Panc1 (cell line): ENCODE results near the gene CASP10. TPM values are rescaled to one million over a fixed set of nuclear protein-coding genes. Genes with fewer than 3 reads are reported as not detected.

ENCODE experiments used
- ATAC-seq: fragments of 200-7000 bp; cut with Tn5 transposase; 2 replicates; pipeline ENCODE4 v1.9.1; 2020; ENCODE audit warnings: mild to moderate bottlenecking, moderate library complexity
- BruUV-seq: library from RNA; stranded (reverse); fragments of 400-500 nt; replicated peaks from 2 replicates; lab custom pipeline; 2021; lab: Mats Ljungman, UMichigan
- CTCF ChIA-PET: fragments of 300-600 bp; sonication (Branson Sonifier 250); formaldehyde crosslinking; loops from one replicate; lab custom pipeline; 2022; ENCODE audit warnings: antibody characterized with exemption; lab: Charles Lee
- POLR2A ChIA-PET: fragments of 300-600 bp; sonication (Branson Sonifier 250); formaldehyde crosslinking; loops from one replicate; lab custom pipeline; 2022; ENCODE audit warnings: antibody characterized with exemption; lab: Charles Lee
- DNase-seq: peaks from one replicate; pipeline ENCODE4 v3.0.0-alpha.2; 2010; ENCODE audit warnings: low read depth, low spot score
- H3K27ac ChIP-seq: 2 replicates; pipeline ENCODE4 v1.5.1; 2011; ENCODE audit warnings: mild to moderate bottlenecking, low read length, inconsistent platforms
- H3K27me3 ChIP-seq: fragments of 200-500 bp; sonication (Bioruptor generic); 2 replicates; pipeline ENCODE4 v1.6.0; 2014; ENCODE audit warnings: low read length, inconsistent platforms; ENCODE audit not compliant: control insufficient read depth, insufficient read depth
- H3K36me3 ChIP-seq: fragments of 200-500 bp; sonication (Bioruptor generic); 2 replicates; pipeline ENCODE4 v1.5.1; 2014; ENCODE audit warnings: inconsistent platforms, mild to moderate bottlenecking, low read length, moderate library complexity; ENCODE audit not compliant: control insufficient read depth, insufficient read depth
- H3K4me1 ChIP-seq: 2 replicates; pipeline ENCODE4 v1.5.1; 2011; ENCODE audit warnings: inconsistent platforms, mild to moderate bottlenecking, low read length, moderate library complexity; ENCODE audit not compliant: control insufficient read depth, insufficient read depth
- H3K4me3 ChIP-seq, 2 experiments: 2 replicates each; pipeline ENCODE4 v1.5.1; 2011 to 2012; ENCODE audit warnings: low read depth in 2 of 2, low read length in 2 of 2, mild to moderate bottlenecking in 2 of 2, inconsistent platforms in 1 of 2, moderate library complexity in 1 of 2
- H3K9me3 ChIP-seq: fragments of 200-500 bp; sonication (Bioruptor generic); 2 replicates; pipeline ENCODE4 v1.5.1; 2014; ENCODE audit warnings: low read depth, mild to moderate bottlenecking, inconsistent platforms, low read length, moderate library complexity; ENCODE audit not compliant: control insufficient read depth, insufficient read depth
- CTCF ChIP-seq: fragments of 450-650 bp; IDR thresholded peaks from 2 replicates; pipeline ENCODE4 v1.5.1; 2017; ENCODE audit warnings: mild to moderate bottlenecking
- POLR2AphosphoS5 ChIP-seq: IDR thresholded peaks from 2 replicates; pipeline ENCODE4 v1.6.1; 2012; ENCODE audit warnings: mild to moderate bottlenecking, low read depth, low read length, moderate library complexity
- REST ChIP-seq, 2 experiments: IDR thresholded peaks; 2 replicates each; pipeline ENCODE4 v1.6.1; 2011 to 2012; ENCODE audit warnings: low read depth in 2 of 2, control low read depth in 1 of 2, low read length in 1 of 2, mild to moderate bottlenecking in 1 of 2, moderate library complexity in 1 of 2; ENCODE audit not compliant: insufficient read depth in 1 of 2
- SIN3A ChIP-seq: IDR thresholded peaks from 2 replicates; pipeline ENCODE4 v1.6.1; 2012; ENCODE audit warnings: low read depth, mild to moderate bottlenecking, low read length, moderate library complexity, borderline replicate concordance; ENCODE audit not compliant: insufficient read depth
- TCF7L2 ChIP-seq: IDR thresholded peaks from 2 replicates; pipeline ENCODE4 v1.6.1; 2011; ENCODE audit warnings: mild to moderate bottlenecking, low read depth, low read length, inconsistent platforms
- in situ Hi-C: cut with HindIII; loops from 2 replicates; pipeline ENCODE4 v1.10.0; 2016; ENCODE audit warnings: low sequenced_read_pairs, low pct_unique_long_range_greater_than_20kb
- intact Hi-C: fragments of 100-400 bp; cut with micrococcal nuclease; formaldehyde crosslinking; loops from one replicate; pipeline ENCODE4 v1.10.0; 2022; ENCODE audit not compliant: unreplicated experiment
- total RNA-seq: library from RNA; stranded (reverse); gene quantifications from one replicate; pipeline ENCODE4 v1.2.1, GENCODE V29; 2021; ENCODE audit not compliant: unreplicated experiment

CASP10 gene
- total RNA-seq, 1 experiment from 2014 or later: 0.87 TPM

- BruUV-seq: no TSS peak
- no peak overlapping the region for H3K27ac ChIP-seq
- intact Hi-C loops: no loop called here
- TF ChIP-seq POLR2AphosphoS5 (no peak), SIN3A (no peak), CTCF (no peak)
- in situ Hi-C loops: no loop called here
- no peaks in the 10 kb centered on the region for H3K36me3 ChIP-seq
- CTCF ChIA-PET: no interaction called here
- H3K27me3 ChIP-seq: no peaks in the 10 kb centered on the region
- POLR2A ChIA-PET: no interaction called here
- H3K4me3 ChIP-seq: no peak overlapping the region
- no peaks in the 10 kb centered on the region for H3K9me3 ChIP-seq
- ATAC-seq: no peak
- DNase-seq: no peak
- no peaks in the 10 kb centered on the region; the same call in 1 of the 2 replicates for H3K4me1 ChIP-seq
Measured at GRCh38 chr2:201185863-201186262, 2.9 kb downstream of the CASP10 start.

GRCh38 chr2:201186982-201187381 lies 4.0 kb downstream of the CASP10 start:
- ChIA-PET POLR2A (no interaction called here), CTCF (no interaction called here)
- no peak for TF ChIP-seq POLR2AphosphoS5
- TF ChIP-seq TCF7L2: no peak
- TF ChIP-seq CTCF: no peak
- TF ChIP-seq REST (IDR thresholded peaks at IDR 0.05; ENCODE audit: insufficient read depth in 1 of 2, low read depth in 2 of 2, low read length in 1 of 2): no peak
- TF ChIP-seq SIN3A: no peak
- DNase-seq: no peak
- intact Hi-C loops: no loop called here
- ATAC-seq: no peak
- Histone ChIP-seq H3K4me1 (no peaks in the 10 kb centered on the region; the same call in 1 of the 2 replicates), H3K27ac (no peak overlapping the region), H3K36me3 (no peaks in the 10 kb centered on the region), H3K9me3 (no peaks in the 10 kb centered on the region), H3K27me3 (no peaks in the 10 kb centered on the region), H3K4me3 (no peak overlapping the region)
- BruUV-seq: no TSS peak
- in situ Hi-C loops: no loop called here
